IMR-90 (cell line): ENCODE measurements around the gene CPEB2. TPM values are rescaled to one million over a fixed set of nuclear protein-coding genes. Genes with fewer than 3 reads are reported as not detected.

Experiments used
- ATAC-seq: fragments of 200-7000 bp; cut with Tn5 transposase; 2 replicates; pipeline ENCODE4 v1.9.1; 2020; ENCODE audit warnings: low read depth, mild to moderate bottlenecking, moderate library complexity
- BruUV-seq: library from RNA; stranded (reverse); fragments of 400-500 nt; replicated peaks from 2 replicates; lab custom pipeline; 2021; lab: Mats Ljungman, UMichigan
- CTCF ChIA-PET: fragments of 300-600 bp; formaldehyde crosslinking; extraction: SDS; loops from one replicate; lab custom pipeline; 2021; ENCODE audit warnings: antibody characterized with exemption; lab: Yijun Ruan, JAX
- POLR2A ChIA-PET: fragments of 300-600 bp; sonication (Branson Sonifier 250); formaldehyde crosslinking; loops from one replicate; lab custom pipeline; 2022; ENCODE audit warnings: antibody characterized with exemption; ENCODE audit not compliant: unreplicated experiment; lab: Charles Lee
- DNase-seq: peaks from one replicate; pipeline ENCODE4 v3.0.0; 2013
- H2AFZ ChIP-seq: replicated peaks from 2 replicates; pipeline ENCODE3; 2013; ENCODE audit warnings: low read length, mild to moderate bottlenecking; ENCODE audit not compliant: poor library complexity
- H2AK5ac ChIP-seq: 2 replicates; pipeline ENCODE4 v1.6.1; 2013; ENCODE audit warnings: low read depth, low read length, inconsistent platforms
- H2AK9ac ChIP-seq: replicated peaks from 2 replicates; pipeline ENCODE3; 2013; ENCODE audit warnings: mild to moderate bottlenecking, low read depth, low read length, moderate library complexity; ENCODE audit not compliant: poor library complexity
- H2BK120ac ChIP-seq: 2 replicates; pipeline ENCODE4 v1.6.1; 2013; ENCODE audit warnings: low read depth, low read length, inconsistent platforms
- H2BK15ac ChIP-seq: 3 replicates; pipeline ENCODE4 v1.6.1; 2013; ENCODE audit warnings: low read depth, low read length, inconsistent platforms
- H2BK20ac ChIP-seq: 2 replicates; pipeline ENCODE4 v1.6.1; 2013; ENCODE audit warnings: low read depth, mild to moderate bottlenecking, inconsistent platforms, low read length, moderate library complexity
- H2BK5ac ChIP-seq: 2 replicates; pipeline ENCODE4 v1.6.1; 2013; ENCODE audit warnings: mild to moderate bottlenecking, low read depth, low read length, inconsistent platforms; ENCODE audit not compliant: poor library complexity, severe bottlenecking
- H3K14ac ChIP-seq: replicated peaks from 2 replicates; pipeline ENCODE4 v1.6.1; 2013; ENCODE audit warnings: low read depth, low read length, inconsistent platforms
- H3K18ac ChIP-seq: 2 replicates; pipeline ENCODE4 v1.6.1; 2013; ENCODE audit warnings: low read depth, low read length, control low read depth
- H3K23ac ChIP-seq: 2 replicates; pipeline ENCODE4 v1.6.1; 2013; ENCODE audit warnings: low read depth, low read length, inconsistent platforms
- H3K27ac ChIP-seq: 2 replicates; pipeline ENCODE4 v1.5.1; 2013; ENCODE audit warnings: mild to moderate bottlenecking, control low read depth, low read length; ENCODE audit not compliant: insufficient read depth
- H3K27me3 ChIP-seq: 2 replicates; pipeline ENCODE4 v1.6.1; 2013; ENCODE audit warnings: low read length; ENCODE audit not compliant: control insufficient read depth, insufficient read depth
- H3K36me3 ChIP-seq: 2 replicates; pipeline ENCODE4 v1.6.1; 2013; ENCODE audit warnings: low read length, mixed read lengths; ENCODE audit not compliant: control insufficient read depth, insufficient read depth
- H3K4ac ChIP-seq: 2 replicates; pipeline ENCODE4 v1.6.1; 2013; ENCODE audit warnings: low read depth, low read length, inconsistent platforms
- H3K4me1 ChIP-seq: 2 replicates; pipeline ENCODE4 v1.6.1; 2013; ENCODE audit warnings: low read length, mixed read lengths; ENCODE audit not compliant: control insufficient read depth, insufficient read depth
- H3K4me2 ChIP-seq: 2 replicates; pipeline ENCODE4 v1.6.1; 2013; ENCODE audit warnings: low read depth, mild to moderate bottlenecking, control low read depth, low read length, moderate library complexity
- H3K4me3 ChIP-seq: 2 replicates; pipeline ENCODE4 v1.5.1; 2013; ENCODE audit warnings: low read depth, mild to moderate bottlenecking, control low read depth, low read length, moderate library complexity; ENCODE audit not compliant: insufficient read depth
- H3K56ac ChIP-seq: 2 replicates; pipeline ENCODE4 v1.6.1; 2013; ENCODE audit warnings: low read length, inconsistent platforms; ENCODE audit not compliant: insufficient read depth; ENCODE audit errors: extremely low read depth
- H3K79me1 ChIP-seq, 2 experiments: 2 replicates each; pipeline ENCODE4 v1.6.1; 2013; ENCODE audit warnings: low read length in 2 of 2, inconsistent platforms in 1 of 2, low read depth in 1 of 2
- H3K9ac ChIP-seq: 2 replicates; pipeline ENCODE4 v1.6.1; 2013; ENCODE audit warnings: low read depth, low read length, control low read depth
- H3K9me1 ChIP-seq: 2 replicates; pipeline ENCODE4 v1.6.1; 2013; ENCODE audit warnings: low read length, inconsistent platforms; ENCODE audit not compliant: insufficient read depth
- H3K9me3 ChIP-seq: 2 replicates; pipeline ENCODE4 v1.6.1; 2013; ENCODE audit warnings: low read length; ENCODE audit not compliant: control insufficient read depth, insufficient read depth
- H4K20me1 ChIP-seq: 2 replicates; pipeline ENCODE4 v1.6.1; 2013; ENCODE audit warnings: low read length, inconsistent platforms; ENCODE audit not compliant: insufficient read depth
- H4K5ac ChIP-seq: 2 replicates; pipeline ENCODE4 v1.6.1; 2013; ENCODE audit warnings: mild to moderate bottlenecking, low read depth, low read length, control low read depth
- H4K8ac ChIP-seq, 2 experiments: 2 replicates each; pipeline ENCODE4 v1.6.1; 2013; ENCODE audit warnings: low read depth in 2 of 2, low read length in 2 of 2, control low read depth in 1 of 2, inconsistent platforms in 1 of 2
- H4K91ac ChIP-seq: 2 replicates; pipeline ENCODE4 v1.6.1; 2013; ENCODE audit warnings: low read depth, low read length, inconsistent platforms; ENCODE audit not compliant: insufficient read depth
- BHLHE40 ChIP-seq: fragments of 150-350 bp; IDR thresholded peaks from 2 replicates; pipeline ENCODE4 v1.6.1; 2016; ENCODE audit warnings: mild to moderate bottlenecking, low read depth, low read length
- CEBPB ChIP-seq: IDR thresholded peaks from 2 replicates; pipeline ENCODE4 v1.6.1; 2012; ENCODE audit warnings: low read depth, low read length, improper control_type of control experiment
- CHD1 ChIP-seq: IDR thresholded peaks from 2 replicates; pipeline ENCODE4 v1.6.1; 2012; ENCODE audit warnings: low read depth, low read length, improper control_type of control experiment
- CTCF ChIP-seq: conservative IDR thresholded peaks from 2 replicates; pipeline ENCODE4 v1.5.1; 2012; ENCODE audit warnings: mild to moderate bottlenecking, low read depth, low read length, improper control_type of control experiment
- ELK1 ChIP-seq: fragments of 150-350 bp; IDR thresholded peaks from 2 replicates; pipeline ENCODE4 v1.6.1; 2016; ENCODE audit warnings: low read depth, mild to moderate bottlenecking, low read length, moderate library complexity, borderline replicate concordance
- FOS ChIP-seq: fragments of 150-350 bp; IDR thresholded peaks from 2 replicates; pipeline ENCODE4 v1.6.1; 2016; ENCODE audit warnings: low read depth, low read length
- MAFK ChIP-seq: IDR thresholded peaks from 2 replicates; pipeline ENCODE4 v1.6.1; 2012; ENCODE audit warnings: low read depth, low read length, improper control_type of control experiment
- MAZ ChIP-seq: IDR thresholded peaks from 2 replicates; pipeline ENCODE4 v1.6.1; 2012; ENCODE audit warnings: low read depth, mild to moderate bottlenecking, low read length, improper control_type of control experiment, moderate library complexity, borderline replicate concordance
- MXI1 ChIP-seq: IDR thresholded peaks from 2 replicates; pipeline ENCODE4 v1.6.1; 2012; ENCODE audit warnings: low read depth, mild to moderate bottlenecking, low read length, moderate library complexity, borderline replicate concordance
- NFE2L2 ChIP-seq: fragments of 150-350 bp; IDR thresholded peaks from 2 replicates; pipeline ENCODE4 v1.6.1; 2016; ENCODE audit warnings: low read depth, mild to moderate bottlenecking, low read length
- POLR2A ChIP-seq: IDR thresholded peaks from 2 replicates; pipeline ENCODE4 v1.6.1; 2012; ENCODE audit warnings: mild to moderate bottlenecking, low read depth, low read length
- RAD21 ChIP-seq: IDR thresholded peaks from 2 replicates; pipeline ENCODE4 v1.6.1; 2012; ENCODE audit warnings: low read length, improper control_type of control experiment
- RCOR1 ChIP-seq: IDR thresholded peaks from 2 replicates; pipeline ENCODE4 v1.6.1; 2012; ENCODE audit warnings: mild to moderate bottlenecking, low read length, improper control_type of control experiment; ENCODE audit not compliant: insufficient replicate concordance
- RFX5 ChIP-seq: IDR thresholded peaks from 2 replicates; pipeline ENCODE4 v1.8.0; 2012; ENCODE audit warnings: low read depth, mild to moderate bottlenecking, low read length, moderate library complexity
- SMC3 ChIP-seq: fragments of 150-350 bp; IDR thresholded peaks from 2 replicates; pipeline ENCODE4 v1.6.1; 2016; ENCODE audit warnings: low read depth, mild to moderate bottlenecking, antibody characterized with exemption, low read length, moderate library complexity
- USF2 ChIP-seq: fragments of 150-350 bp; IDR thresholded peaks from 2 replicates; pipeline ENCODE4 v1.6.1; 2017; ENCODE audit warnings: mild to moderate bottlenecking, antibody characterized with exemption, low read length, low read depth
- dilution Hi-C: fragments of 300-500 bp; cut with HindIII; formaldehyde crosslinking; loops from one replicate; pipeline ENCODE4 v1.14.3; 2018; ENCODE audit warnings: low sequenced_read_pairs; ENCODE audit not compliant: unreplicated experiment
- in situ Hi-C: fragments of 300-500 bp; cut with MboI; formaldehyde crosslinking; loops from 3 replicates; pipeline ENCODE4 v1.14.3; 2019; ENCODE audit warnings: low sequenced_read_pairs, inconsistent platforms, mixed read lengths
- intact Hi-C: fragments of 100-400 bp; cut with micrococcal nuclease; formaldehyde crosslinking; loops from 2 replicates; pipeline ENCODE4 v1.10.0; 2022
- polyA plus RNA-seq, 3 experiments: library from polyadenylated mRNA; depleted of rRNA; stranded (reverse); fragments of >200 nt; gene quantifications; 2 replicates each; pipeline ENCODE4 v1.2.3, GENCODE V29; 2012; ENCODE audit warnings: low replicate concordance in 1 of 3
- total RNA-seq: library from RNA; depleted of rRNA; stranded (reverse); fragments of >200 nt; gene quantifications from 2 replicates; pipeline ENCODE4 v1.2.3, GENCODE V29; 2012

Gene CPEB2
- total and polyA plus RNA-seq, 2 of the 4 experiments (the other 2 are of a cell fraction), result 10.6 to 12.0 TPM

GRCh38 chr4:14961292-14961691 lies 41.0 kb upstream of the CPEB2 start:
- dilution Hi-C loops, result no loop called here

More at GRCh38 chr4:14961292-14961691, 41.0 kb upstream of the CPEB2 start:
- Histone ChIP-seq H2AK9ac (no peak overlapping the region), H3K27me3 (no peaks in the 10 kb centered on the region), H2AK5ac (no peak overlapping the region), H3K4me1 (no peaks in the 10 kb centered on the region), H4K5ac (no peak overlapping the region), H3K9ac (no peak overlapping the region), H2BK15ac (no peak overlapping the region), H3K14ac (no peak overlapping the region), H2AFZ (no peak overlapping the region), H3K79me1 (no peaks in the 10 kb centered on the region), H3K4ac (no peak overlapping the region), H3K36me3 (no peaks in the 10 kb centered on the region), H2BK20ac (no peak overlapping the region), H3K27ac (no peak overlapping the region), H4K91ac (no peak overlapping the region), H3K9me3 (no peaks in the 10 kb centered on the region), H3K4me2 (no peak overlapping the region), H3K9me1 (no peaks in the 10 kb centered on the region), H3K56ac (no peak overlapping the region), H3K23ac (no peak overlapping the region), H3K4me3 (no peak overlapping the region), H4K8ac (no peak overlapping the region), H3K18ac (no peak overlapping the region), H2BK120ac (no peak overlapping the region), H4K20me1 (no peaks in the 10 kb centered on the region), H2BK5ac (no peak overlapping the region)
- intact Hi-C loops, result no loop called here
- CTCF ChIA-PET, result no interaction called here
- POLR2A ChIA-PET, result no interaction called here
- no peak for DNase-seq
- ATAC-seq, result no peak
- in situ Hi-C loops, result no loop called here
- BruUV-seq, result no TSS peak
- TF ChIP-seq RCOR1 (no peak), RAD21 (no peak), CTCF (no peak), BHLHE40 (no peak), SMC3 (no peak), USF2 (no peak), MXI1 (no peak), FOS (no peak), POLR2A (no peak), RFX5 (no peak), ELK1 (no peak), CHD1 (no peak), CEBPB (no peak), MAZ (no peak), MAFK (no peak), NFE2L2 (no peak)
